NCI-H1694 treated with DMSO at 0.1 percent for 48 hours (cell line): ENCODE results near the gene STEAP3.

ENCODE experiments used
- DNase-seq: peaks from one replicate; lab custom pipeline; 2025; lab: John Stamatoyannopoulos, UW

Gene STEAP3

GRCh38 chr2:119295688-119296375 is 72.2 kb downstream of the STEAP3 start:
- no peak for DNase-seq

GRCh38 chr2:119301413-119301812 is 77.8 kb downstream of the STEAP3 start:
- no peak for DNase-seq

GRCh38 chr2:119304847-119305246 is 81.2 kb downstream of the STEAP3 start:
- no peak for DNase-seq

- no peak for DNase-seq
These were observed 82.0 kb downstream of the STEAP3 start for GRCh38 chr2:119305497-119306195.

- no peak for DNase-seq
These were observed 82.6 kb downstream of the STEAP3 start for GRCh38 chr2:119306196-119306590.

GRCh38 chr2:119307419-119308140 is 83.9 kb downstream of the STEAP3 start:
- DNase-seq: no peak

GRCh38 chr2:119308793-119309330 is 85.2 kb downstream of the STEAP3 start:
- DNase-seq: no peak

- DNase-seq: peak; percentile 21
These were observed 87.7 kb downstream of the STEAP3 start for GRCh38 chr2:119311371-119311770.

- no peak for DNase-seq
These were observed 88.2 kb downstream of the STEAP3 start for GRCh38 chr2:119311831-119312230.
